CMK (cell line): ENCODE data around the gene RNGTT.
"Not testable (repeated sequence)": the region's sequence is repeated elsewhere in the genome, so short reads cannot be mapped to it uniquely, and the experiment has no call there.

Experiments
- DNase-seq: peaks from one replicate; pipeline ENCODE4 v3.0.0-alpha.2; 2010; ENCODE audit warnings: low read depth

The RNGTT gene

GRCh38 chr6:88970301-88970700 is 6.9 kb upstream of the RNGTT start:
- DNase-seq = no peak

GRCh38 chr6:88969255-88969654 is 5.8 kb upstream of the RNGTT start:
- DNase-seq = not testable (repeated sequence)

- no peak for DNase-seq
Measured at GRCh38 chr6:88967891-88968290, 4.5 kb upstream of the RNGTT start.

GRCh38 chr6:88965691-88966090 is 2.3 kb upstream of the RNGTT start:
- DNase-seq = no peak

- DNase-seq = no peak
Measured at GRCh38 chr6:88964509-88964908, 1.1 kb upstream of the RNGTT start.

GRCh38 chr6:88958842-88959241 is 4.6 kb downstream of the RNGTT start:
- DNase-seq = no peak

- DNase-seq = no peak
Measured at GRCh38 chr6:88953550-88954386, 9.7 kb downstream of the RNGTT start.

- no peak for DNase-seq
Measured at GRCh38 chr6:88952065-88952704, 11.2 kb downstream of the RNGTT start.

GRCh38 chr6:88945415-88946008 is 17.9 kb downstream of the RNGTT start:
- DNase-seq = no peak

- DNase-seq = no peak
Measured at GRCh38 chr6:88933521-88933920, 29.9 kb downstream of the RNGTT start.

GRCh38 chr6:88932019-88932418 is 31.4 kb downstream of the RNGTT start:
- DNase-seq = not testable (repeated sequence)

- no peak for DNase-seq
Measured at GRCh38 chr6:88922775-88923548, 40.5 kb downstream of the RNGTT start.

GRCh38 chr6:88921734-88922133 is 41.7 kb downstream of the RNGTT start:
- no peak for DNase-seq

- no peak for DNase-seq
Measured at GRCh38 chr6:88920774-88921733, 42.4 kb downstream of the RNGTT start.

- no peak for DNase-seq
Measured at GRCh38 chr6:88920088-88920487, 43.3 kb downstream of the RNGTT start.

GRCh38 chr6:88919032-88919431 is 44.4 kb downstream of the RNGTT start:
- no peak for DNase-seq

GRCh38 chr6:88916615-88917208 is 46.7 kb downstream of the RNGTT start:
- DNase-seq = no peak

- no peak for DNase-seq
Measured at GRCh38 chr6:88914895-88915598, 48.4 kb downstream of the RNGTT start.

GRCh38 chr6:88914180-88914579 is 49.2 kb downstream of the RNGTT start:
- no peak for DNase-seq

GRCh38 chr6:88913471-88913870 is 49.9 kb downstream of the RNGTT start:
- DNase-seq = no peak
